Stimulated activated CD4-positive, alpha-beta T cell treated with anti-CD3 and anti-CD28 coated beads, Interleukin-15, amount 100 ng/mL, for 48 hours (primary cell): ENCODE data around the gene TOMM40.
"Not testable (repeated sequence)": the region's sequence is repeated elsewhere in the genome, so short reads cannot be mapped to it uniquely, and the experiment has no call there.

Source experiments
- DNase-seq, 2 donors: peaks; one replicate each; pipeline ENCODE4 v3.0.0-alpha.2; 2020; ENCODE audit warnings: low read depth in 2 of 2

The TOMM40 gene

DNA sequence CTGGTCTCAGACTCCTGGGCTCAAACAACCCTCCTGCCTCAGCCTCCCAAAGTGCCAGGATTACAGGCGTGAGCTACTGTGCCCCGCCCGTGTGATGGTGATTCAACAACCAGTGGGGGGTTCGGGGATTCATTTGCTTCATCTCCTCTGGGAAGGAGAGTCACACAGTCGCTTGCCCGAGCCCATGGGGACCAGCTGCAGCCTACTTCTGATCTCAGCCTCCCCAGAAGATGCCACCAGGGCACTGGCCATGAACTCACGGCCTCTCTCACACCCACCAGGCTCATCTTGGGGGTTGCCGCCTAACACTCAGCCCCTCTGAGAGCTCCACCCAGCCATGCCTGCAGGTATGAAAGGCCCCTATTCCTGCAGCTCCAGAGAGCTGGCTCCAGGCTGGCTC is 6.8 kb downstream of the TOMM40 start:
- no peak for DNase-seq

DNA sequence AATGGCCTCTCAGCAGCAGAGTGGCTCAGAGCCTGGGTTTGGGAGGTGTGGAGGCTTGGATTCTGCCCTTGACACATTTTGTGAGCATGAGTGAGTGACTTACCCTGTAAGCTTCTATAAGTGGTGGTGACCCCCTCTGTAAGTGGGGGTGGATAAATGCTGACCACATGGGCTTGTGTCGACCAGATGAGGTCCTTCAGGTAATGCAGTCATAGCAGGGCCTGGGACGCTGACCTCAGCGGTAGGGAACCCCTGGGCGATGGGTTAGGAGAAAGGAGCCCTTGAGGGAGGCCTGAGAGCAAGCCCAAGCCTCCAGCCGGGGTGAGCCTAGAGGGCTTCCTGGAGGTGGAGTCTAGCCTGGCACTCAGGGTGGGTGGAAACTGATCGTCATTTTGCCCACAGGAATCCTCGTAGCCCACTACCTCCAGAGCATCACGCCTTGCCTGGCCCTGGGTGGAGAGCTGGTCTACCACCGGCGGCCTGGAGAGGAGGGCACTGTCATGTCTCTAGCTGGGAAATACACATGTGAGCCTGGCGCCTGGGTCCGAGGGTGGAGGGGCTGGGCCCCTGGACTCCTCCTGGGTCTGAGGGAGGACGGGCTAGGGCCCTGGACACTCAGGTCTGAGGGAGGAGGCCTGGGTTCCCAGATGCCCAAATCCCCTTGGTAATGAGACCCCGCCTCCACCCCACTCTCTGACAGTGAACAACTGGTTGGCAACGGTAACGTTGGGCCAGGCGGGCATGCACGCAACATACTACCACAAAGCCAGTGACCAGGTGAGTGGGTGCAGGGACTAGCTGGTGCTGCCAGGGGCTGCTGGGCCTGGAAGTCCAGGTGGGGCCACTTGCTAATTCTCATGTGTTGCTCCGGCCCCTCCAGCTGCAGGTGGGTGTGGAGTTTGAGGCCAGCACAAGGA is 9.5 kb downstream of the TOMM40 start:
- DNase-seq = no peak

DNA sequence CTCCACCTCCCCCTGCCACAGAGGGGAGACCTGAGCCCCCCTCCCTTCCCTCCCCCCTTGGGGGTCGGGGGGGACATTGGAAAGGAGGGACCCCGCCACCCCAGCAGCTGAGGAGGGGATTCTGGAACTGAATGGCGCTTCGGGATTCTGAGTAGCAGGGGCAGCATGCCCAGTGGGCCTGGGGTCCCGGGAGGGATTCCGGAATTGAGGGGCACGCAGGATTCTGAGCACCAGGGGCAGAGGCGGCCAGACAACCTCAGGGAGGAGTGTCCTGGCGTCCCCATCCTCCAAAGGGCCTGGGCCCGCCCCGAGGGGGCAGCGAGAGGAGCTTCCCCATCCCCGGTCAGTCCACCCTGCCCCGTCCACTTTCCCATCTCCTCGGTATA is 12.2 kb downstream of the TOMM40 start:
- no peak for DNase-seq

DNA sequence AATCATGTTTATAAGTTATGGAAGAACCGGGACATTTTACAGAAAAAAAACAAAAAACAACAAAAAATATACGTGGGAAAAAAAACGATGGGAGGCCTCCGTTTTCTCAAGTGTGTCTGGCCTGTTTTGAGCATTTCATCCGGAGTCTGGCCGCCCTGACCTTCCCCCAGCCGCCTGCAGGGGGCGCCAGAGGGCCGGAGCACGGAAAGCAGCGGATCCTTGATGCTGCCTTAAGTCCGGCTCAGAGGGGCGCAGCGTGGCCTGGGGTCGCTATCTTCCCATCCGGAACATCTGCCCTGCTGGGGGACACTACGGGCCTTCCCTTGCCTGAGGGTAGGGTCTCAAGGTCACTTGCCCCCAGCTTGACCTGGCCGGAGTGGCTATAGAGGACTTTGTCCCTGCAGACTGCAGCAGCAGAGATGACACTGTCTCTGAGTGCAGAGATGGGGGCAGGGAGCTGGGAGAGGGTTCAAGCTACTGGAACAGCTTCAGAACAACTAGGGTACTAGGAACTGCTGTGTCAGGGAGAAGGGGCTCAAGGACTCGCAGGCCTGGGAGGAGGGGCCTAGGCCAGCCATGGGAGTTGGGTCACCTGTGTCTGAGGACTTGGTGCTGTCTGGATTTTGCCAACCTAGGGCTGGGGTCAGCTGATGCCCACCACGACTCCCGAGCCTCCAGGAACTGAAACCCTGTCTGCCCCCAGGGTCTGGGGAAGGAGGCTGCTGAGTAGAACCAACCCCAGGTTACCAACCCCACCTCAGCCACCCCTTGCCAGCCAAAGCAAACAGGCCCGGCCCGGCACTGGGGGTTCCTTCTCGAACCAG is 12.8 kb downstream of the TOMM40 start:
- DNase-seq = peak; percentile 49 to 67

DNA sequence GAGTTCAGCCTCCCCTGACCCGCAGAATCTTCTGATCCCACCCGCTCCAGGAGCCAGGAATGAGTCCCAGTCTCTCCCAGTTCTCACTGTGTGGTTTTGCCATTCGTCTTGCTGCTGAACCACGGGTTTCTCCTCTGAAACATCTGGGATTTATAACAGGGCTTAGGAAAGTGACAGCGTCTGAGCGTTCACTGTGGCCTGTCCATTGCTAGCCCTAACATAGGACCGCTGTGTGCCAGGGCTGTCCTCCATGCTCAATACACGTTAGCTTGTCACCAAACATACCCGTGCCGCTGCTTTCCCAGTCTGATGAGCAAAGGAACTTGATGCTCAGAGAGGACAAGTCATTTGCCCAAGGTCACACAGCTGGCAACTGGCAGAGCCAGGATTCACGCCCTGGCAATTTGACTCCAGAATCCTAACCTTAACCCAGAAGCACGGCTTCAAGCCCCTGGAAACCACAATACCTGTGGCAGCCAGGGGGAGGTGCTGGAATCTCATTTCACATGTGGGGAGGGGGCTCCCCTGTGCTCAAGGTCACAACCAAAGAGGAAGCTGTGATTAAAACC is 13.5 kb downstream of the TOMM40 start:
- DNase-seq = no peak

DNA sequence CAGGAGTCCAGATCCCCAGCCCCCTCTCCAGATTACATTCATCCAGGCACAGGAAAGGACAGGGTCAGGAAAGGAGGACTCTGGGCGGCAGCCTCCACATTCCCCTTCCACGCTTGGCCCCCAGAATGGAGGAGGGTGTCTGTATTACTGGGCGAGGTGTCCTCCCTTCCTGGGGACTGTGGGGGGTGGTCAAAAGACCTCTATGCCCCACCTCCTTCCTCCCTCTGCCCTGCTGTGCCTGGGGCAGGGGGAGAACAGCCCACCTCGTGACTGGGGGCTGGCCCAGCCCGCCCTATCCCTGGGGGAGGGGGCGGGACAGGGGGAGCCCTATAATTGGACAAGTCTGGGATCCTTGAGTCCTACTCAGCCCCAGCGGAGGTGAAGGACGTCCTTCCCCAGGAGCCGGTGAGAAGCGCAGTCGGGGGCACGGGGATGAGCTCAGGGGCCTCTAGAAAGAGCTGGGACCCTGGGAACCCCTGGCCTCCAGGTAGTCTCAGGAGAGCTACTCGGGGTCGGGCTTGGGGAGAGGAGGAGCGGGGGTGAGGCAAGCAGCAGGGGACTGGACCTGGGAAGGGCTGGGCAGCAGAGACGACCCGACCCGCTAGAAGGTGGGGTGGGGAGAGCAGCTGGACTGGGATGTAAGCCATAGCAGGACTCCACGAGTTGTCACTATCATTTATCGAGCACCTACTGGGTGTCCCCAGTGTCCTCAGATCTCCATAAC is 14.5 kb downstream of the TOMM40 start, which contains the start of gene APOE:
Gene APOE, plus strand, starts transcription at position 360 of the 724 bp plus-strand sequence. CDS start 829 bp downstream, outside the sequence.
- no peak for DNase-seq

DNA sequence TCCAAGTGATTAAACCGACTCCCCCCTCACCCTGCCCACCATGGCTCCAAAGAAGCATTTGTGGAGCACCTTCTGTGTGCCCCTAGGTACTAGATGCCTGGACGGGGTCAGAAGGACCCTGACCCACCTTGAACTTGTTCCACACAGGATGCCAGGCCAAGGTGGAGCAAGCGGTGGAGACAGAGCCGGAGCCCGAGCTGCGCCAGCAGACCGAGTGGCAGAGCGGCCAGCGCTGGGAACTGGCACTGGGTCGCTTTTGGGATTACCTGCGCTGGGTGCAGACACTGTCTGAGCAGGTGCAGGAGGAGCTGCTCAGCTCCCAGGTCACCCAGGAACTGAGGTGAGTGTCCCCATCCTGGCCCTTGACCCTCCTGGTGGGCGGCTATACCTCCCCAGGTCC is 16.6 kb downstream of the TOMM40 start:
- no peak for DNase-seq

DNA sequence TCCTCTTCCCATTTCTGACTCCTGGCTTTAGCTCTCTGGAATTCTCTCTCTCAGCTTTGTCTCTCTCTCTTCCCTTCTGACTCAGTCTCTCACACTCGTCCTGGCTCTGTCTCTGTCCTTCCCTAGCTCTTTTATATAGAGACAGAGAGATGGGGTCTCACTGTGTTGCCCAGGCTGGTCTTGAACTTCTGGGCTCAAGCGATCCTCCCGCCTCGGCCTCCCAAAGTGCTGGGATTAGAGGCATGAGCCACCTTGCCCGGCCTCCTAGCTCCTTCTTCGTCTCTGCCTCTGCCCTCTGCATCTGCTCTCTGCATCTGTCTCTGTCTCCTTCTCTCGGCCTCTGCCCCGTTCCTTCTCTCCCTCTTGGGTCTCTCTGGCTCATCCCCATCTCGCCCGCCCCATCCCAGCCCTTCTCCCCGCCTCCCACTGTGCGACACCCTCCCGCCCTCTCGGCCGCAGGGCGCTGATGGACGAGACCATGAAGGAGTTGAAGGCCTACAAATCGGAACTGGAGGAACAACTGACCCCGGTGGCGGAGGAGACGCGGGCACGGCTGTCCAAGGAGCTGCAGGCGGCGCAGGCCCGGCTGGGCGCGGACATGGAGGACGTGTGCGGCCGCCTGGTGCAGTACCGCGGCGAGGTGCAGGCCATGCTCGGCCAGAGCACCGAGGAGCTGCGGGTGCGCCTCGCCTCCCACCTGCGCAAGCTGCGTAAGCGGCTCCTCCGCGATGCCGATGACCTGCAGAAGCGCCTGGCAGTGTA is 17.2 kb downstream of the TOMM40 start:
- no peak for DNase-seq

DNA sequence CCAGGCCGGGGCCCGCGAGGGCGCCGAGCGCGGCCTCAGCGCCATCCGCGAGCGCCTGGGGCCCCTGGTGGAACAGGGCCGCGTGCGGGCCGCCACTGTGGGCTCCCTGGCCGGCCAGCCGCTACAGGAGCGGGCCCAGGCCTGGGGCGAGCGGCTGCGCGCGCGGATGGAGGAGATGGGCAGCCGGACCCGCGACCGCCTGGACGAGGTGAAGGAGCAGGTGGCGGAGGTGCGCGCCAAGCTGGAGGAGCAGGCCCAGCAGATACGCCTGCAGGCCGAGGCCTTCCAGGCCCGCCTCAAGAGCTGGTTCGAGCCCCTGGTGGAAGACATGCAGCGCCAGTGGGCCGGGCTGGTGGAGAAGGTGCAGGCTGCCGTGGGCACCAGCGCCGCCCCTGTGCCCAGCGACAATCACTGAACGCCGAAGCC is 17.8 kb downstream of the TOMM40 start:
- DNase-seq = no peak

DNA sequence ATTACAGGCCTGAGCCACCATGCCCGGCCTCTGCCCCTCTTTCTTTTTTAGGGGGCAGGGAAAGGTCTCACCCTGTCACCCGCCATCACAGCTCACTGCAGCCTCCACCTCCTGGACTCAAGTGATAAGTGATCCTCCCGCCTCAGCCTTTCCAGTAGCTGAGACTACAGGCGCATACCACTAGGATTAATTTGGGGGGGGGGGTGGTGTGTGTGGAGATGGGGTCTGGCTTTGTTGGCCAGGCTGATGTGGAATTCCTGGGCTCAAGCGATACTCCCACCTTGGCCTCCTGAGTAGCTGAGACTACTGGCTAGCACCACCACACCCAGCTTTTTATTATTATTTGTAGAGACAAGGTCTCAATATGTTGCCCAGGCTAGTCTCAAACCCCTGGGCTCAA is 18.7 kb downstream of the TOMM40 start:
- DNase-seq = no peak

DNA sequence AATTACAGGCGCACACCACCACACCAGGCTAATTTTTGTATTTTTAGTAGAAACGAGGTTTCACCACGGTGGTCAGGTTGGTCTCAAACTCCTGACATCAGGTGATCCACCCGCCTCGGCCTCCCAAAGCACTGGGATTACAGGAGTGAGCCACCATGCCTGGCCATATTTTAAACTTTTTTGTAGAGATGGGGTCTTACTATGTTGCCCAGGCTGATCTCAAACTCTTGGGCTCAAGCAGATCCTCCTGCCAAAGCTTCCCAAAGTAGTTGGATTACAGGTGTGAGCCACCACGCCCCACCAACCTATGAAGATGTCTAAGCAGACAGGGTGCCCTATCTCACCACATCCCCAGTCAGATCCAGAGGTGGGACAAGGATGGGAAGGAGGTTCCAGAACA is 20.8 kb downstream of the TOMM40 start:
- DNase-seq = not testable (repeated sequence)

DNA sequence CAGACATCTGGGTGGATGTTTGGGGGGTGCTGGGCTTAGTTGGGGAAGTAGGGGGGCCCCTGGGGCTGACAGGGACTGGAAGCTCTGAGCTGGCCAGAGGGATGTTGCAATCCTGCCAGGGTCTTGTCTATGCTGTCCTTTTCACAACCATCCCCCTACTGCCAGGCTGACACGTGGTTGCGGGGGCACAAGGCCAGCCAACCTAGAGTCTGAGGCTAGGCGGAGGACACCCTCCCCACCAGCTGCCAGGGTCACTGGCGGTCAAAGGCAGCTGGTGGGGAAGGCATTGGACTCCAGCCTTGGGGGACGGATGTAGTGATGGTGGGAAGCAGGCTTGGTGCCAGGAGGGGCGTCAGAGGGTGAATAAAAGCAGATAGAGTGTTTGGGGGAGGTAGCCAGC is 21.8 kb downstream of the TOMM40 start:
- no peak for DNase-seq

DNA sequence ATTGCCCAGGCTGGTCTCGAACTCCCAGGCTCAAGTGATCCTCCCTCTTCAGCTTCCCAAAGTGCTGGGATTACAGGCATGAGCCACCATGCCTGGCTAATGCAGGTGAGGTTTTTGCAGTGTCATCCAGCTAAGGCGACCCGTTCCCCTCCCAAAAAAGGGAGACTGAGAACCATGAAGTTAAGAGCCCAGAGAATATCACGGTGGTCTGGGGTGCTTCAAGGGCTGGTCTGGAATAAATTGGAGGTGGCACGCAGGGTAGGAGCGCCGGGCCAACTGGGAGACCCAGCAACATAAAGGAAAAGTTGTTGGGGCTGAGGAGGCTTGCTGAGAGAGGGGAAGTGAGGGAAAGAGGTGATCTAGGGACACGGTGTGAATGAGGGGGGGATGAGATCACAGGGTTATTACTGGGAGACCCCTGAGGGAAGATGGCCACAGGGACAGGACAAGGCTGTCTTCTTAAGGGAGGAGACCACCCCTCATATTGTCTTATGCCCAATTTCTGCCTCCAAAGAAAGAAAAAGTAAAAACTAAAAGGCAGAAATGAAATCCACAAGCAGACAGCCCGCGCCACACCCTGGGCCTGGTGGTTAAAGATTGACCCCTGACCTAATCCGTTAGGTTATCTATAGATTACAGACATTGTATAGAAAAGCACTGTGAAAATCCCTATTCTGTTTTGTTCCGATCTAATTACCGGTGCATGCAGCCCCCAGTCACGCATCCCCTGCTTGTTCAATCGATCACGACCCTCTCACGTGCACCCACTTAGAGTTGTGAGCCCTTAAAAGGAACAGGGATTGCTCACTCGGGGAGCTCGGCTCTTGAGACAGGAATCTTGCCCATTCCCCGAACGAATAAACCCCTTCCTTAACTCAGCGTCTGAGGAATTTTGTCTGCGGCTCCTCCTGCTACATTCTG is 22.7 kb downstream of the TOMM40 start:
- DNase-seq = not testable (repeated sequence)

DNA sequence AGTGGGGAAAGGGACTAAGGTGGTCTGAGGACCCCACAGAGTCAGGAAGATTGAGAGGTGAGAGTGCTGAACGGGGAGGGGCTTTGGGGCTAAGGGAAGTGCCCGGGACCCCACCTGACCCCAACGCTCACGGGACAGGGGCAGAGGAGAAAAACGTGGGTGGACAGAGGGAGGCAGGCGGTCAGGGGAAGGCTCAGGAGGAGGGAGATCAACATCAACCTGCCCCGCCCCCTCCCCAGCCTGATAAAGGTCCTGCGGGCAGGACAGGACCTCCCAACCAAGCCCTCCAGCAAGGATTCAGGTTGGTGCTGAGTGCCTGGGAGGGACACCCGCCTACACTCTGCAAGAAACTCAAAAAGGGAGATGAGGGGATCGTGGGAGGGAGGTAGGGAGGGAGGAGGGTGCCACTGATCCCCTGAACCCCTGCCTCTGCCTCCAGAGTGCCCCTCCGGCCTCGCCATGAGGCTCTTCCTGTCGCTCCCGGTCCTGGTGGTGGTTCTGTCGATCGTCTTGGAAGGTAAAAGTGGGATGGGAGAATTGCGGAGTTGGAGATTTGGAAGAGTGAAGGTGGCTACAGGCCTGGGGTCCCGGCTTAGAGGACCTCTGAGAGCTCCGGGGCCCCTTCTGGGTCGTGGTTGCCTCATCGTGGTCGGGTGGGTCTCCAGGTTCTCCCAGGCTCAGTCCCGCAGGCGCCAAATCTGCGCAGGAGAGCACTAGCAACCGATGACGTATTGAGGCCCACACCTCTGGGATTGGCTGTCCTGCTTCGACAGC is 23.6 kb downstream of the TOMM40 start, which contains the start of gene APOC1:
Gene APOC1, plus strand, starts transcription at position 176 of the 774 bp plus-strand sequence. Its CDS starts 284 bp downstream, at position 460.
- DNase-seq = peak; percentile 68 to 75

DNA sequence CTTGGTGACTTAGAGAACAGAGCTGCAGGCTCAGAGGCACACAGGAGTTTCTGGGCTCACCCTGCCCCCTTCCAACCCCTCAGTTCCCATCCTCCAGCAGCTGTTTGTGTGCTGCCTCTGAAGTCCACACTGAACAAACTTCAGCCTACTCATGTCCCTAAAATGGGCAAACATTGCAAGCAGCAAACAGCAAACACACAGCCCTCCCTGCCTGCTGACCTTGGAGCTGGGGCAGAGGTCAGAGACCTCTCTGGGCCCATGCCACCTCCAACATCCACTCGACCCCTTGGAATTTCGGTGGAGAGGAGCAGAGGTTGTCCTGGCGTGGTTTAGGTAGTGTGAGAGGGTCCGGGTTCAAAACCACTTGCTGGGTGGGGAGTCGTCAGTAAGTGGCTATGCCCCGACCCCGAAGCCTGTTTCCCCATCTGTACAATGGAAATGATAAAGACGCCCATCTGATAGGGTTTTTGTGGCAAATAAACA is 33.2 kb downstream of the TOMM40 start:
- no peak for DNase-seq

DNA sequence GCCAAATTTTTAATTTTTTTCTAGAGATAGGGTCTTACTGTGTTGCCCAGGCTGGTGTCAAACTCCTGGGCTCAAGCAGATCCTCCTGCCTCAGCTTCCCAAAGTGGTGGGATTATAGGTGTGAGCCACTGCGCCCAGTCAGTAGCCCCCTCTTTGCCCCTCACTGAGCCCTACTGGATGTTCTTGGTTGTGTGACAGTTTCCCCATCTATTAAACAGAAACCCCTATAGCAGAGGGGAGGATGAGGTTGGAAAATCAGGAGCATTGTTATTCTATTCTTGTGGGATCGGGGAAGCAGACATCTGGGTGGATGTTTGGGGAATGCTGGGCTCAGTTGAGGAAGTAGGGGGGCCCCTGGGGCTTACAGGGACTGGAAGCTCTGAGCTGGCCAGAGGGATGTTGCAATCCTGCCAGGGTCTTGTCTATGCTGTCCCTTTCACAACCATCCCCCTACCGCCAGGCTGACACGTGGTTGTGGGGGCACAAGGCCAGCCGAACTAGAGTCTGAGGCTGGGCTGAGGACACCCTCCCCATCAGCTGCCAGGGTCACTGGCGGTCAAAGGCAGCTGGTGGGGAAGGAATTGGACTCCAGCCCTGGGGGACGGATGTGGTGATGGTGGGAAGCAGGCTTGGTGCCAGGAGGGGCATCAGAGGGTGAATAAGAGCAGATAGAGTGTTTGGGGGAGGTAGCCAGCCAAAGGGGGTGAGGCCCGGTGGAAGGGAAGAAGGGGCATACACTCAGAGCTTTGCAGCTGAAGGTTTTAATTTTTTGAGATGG is 34.2 kb downstream of the TOMM40 start:
- no peak for DNase-seq

DNA sequence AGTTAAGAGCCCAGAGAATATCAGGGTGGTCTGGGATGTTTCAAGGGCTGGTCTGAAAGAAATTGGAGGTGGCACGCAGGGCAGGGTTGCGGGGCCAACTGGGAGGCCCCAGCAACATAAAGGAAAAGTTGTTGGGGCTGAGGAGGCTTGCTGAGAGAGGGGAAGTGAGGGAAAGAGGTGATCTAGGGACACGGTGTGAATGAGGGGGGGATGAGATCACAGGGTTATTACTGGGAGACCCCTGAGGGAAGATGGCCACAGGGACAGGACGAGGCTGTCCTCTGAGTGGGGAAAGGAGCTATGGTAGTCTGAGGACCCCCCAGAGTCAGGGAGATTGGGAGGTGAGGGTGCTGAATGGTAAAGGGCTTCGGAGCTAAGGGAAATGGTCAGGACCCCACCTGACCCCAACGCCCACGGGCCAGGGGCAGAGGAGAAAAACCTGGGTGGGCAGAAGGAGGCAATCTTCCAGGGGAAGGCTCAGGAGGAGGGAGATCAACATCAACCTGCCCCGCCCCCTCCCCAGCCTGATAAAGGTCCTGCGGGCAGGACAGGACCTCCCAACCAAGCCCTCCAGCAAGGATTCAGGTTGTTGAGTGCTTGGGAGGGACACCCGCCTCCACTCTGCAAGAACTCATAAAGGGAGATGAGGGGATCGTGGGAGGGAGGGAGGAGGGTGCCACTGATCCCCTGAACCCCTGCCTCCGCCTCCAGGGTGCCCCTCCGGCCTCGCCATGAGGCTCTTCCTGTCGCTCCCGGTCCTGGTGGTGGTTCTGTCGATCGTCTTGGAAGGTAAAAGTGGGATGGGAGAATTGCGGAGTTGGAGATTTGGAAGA is 35.4 kb downstream of the TOMM40 start:
- not testable (repeated sequence) for DNase-seq
